ENCODE data around the gene VARS1. TPM values are rescaled to one million over a fixed set of nuclear protein-coding genes. Genes with fewer than 3 reads are reported as not detected.

VARS1 gene
- total RNA-seq, 1 donor from 2014 or later: 48.3 TPM

DNA sequence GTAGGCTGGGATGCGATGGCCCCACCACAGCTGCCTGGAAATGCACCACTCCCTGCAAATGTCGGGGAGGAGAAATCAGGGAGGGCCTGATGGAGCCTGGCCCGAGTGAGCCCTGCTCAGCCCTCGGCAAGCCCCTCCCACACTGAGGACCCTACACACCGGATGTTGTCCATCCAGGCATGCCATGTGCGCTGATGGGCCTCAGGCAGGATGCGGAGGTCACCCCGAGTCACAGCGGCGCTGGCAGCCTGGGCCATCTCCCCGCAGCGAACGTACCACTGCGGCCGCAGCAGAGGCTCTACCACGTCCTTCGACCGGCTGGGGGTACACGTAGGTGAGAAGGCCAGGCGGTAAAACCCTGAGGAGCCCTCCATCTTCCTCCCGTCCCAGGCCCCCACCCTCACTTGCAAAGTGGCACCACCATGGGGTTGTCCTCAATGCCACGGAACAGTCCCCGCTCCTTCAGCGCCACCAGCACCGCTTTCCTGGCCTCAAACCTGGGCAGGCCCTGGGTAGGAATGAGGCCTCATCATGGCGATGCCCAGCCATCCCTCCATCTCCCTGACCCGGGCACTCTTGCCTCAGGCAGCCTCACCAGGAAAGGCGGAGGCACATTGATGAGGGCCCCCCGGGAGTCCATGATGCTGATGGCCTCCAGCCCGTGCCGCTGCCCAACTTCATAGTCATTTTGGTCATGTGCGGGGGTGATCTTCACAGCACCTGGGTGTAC, 13.3 kb downstream of the VARS1 start:
- Histone ChIP-seq H3K4me1 (peaks cover 0 to under 1% of the 10 kb centered on the region in 2 donors), H3K9me3 (no peaks in the 10 kb centered on the region), H3K4me3 (no peak overlapping the region), H3K27ac (no peak overlapping the region), H3K36me3 (peaks cover 70 to 76% of the 10 kb centered on the region in 2 donors), H3K27me3 (no peaks in the 10 kb centered on the region)
- intact Hi-C loops (cut with DNase I): no loop called here
- DNase-seq (ENCODE audit: low spot score in 2 of 2): no peak
- TF ChIP-seq, protein P1, sequence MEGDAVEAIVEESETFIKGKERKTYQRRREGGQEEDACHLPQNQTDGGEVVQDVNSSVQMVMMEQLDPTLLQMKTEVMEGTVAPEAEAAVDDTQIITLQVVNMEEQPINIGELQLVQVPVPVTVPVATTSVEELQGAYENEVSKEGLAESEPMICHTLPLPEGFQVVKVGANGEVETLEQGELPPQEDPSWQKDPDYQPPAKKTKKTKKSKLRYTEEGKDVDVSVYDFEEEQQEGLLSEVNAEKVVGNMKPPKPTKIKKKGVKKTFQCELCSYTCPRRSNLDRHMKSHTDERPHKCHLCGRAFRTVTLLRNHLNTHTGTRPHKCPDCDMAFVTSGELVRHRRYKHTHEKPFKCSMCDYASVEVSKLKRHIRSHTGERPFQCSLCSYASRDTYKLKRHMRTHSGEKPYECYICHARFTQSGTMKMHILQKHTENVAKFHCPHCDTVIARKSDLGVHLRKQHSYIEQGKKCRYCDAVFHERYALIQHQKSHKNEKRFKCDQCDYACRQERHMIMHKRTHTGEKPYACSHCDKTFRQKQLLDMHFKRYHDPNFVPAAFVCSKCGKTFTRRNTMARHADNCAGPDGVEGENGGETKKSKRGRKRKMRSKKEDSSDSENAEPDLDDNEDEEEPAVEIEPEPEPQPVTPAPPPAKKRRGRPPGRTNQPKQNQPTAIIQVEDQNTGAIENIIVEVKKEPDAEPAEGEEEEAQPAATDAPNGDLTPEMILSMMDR (IDR thresholded peaks at IDR 0.05): no peak

DNA sequence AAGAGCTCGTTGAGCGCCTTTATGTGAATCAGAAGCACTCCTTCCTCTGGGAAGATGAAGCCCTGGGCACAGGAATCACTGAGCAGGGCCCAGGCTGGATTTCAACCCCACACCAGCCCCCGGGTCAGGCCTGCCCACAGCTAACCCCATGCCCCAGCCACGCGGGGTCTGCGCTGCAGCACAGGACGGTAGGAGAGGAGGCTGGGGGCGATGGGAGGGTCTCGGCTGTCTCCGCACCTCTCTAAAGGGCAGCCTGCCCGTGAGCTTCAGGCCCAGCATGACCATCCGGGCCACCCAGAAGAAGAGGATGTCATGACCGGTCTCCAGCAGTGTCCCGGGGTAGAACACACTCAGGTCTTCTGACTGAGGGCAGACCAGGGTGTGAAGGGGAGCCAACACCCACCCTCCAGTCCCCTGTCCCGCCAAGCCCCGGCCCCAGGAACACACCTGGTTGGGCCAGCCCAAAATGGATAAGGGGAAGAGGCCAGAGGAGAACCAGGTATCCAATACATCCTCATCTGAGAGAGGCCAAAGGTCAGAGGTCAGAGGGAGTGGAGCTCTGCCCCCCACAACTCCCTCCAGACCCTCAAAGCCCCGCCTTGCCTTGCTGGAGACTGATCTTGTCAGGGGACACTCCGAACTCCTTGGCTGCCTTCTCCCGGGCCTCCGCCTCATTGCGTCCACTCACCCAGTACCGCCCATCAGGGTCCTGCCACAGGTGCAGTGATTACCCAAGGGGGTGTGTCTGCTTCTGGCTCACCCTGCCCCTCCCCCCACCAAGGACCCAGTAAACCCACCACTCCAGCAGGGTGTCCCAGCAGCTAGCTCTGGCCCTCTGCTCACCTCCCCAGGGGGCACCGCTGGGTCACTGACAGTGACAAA, 14.1 kb downstream of the VARS1 start:
- H3K27ac ChIP-seq: no peak overlapping the region
- peaks cover 0 to 6% of the 10 kb centered on the region in 2 donors for H3K4me1 ChIP-seq
- no peaks in the 10 kb centered on the region for H3K9me3 ChIP-seq
- no peak for DNase-seq (ENCODE audit: low spot score in 2 of 2)
- TF ChIP-seq, protein P1 (IDR thresholded peaks at IDR 0.05): no peak
- intact Hi-C loops (cut with DNase I): no loop called here
- no peak overlapping the region for H3K4me3 ChIP-seq
- H3K27me3 ChIP-seq: no peaks in the 10 kb centered on the region
- peaks cover 67 to 76% of the 10 kb centered on the region in 2 donors for H3K36me3 ChIP-seq

DNA sequence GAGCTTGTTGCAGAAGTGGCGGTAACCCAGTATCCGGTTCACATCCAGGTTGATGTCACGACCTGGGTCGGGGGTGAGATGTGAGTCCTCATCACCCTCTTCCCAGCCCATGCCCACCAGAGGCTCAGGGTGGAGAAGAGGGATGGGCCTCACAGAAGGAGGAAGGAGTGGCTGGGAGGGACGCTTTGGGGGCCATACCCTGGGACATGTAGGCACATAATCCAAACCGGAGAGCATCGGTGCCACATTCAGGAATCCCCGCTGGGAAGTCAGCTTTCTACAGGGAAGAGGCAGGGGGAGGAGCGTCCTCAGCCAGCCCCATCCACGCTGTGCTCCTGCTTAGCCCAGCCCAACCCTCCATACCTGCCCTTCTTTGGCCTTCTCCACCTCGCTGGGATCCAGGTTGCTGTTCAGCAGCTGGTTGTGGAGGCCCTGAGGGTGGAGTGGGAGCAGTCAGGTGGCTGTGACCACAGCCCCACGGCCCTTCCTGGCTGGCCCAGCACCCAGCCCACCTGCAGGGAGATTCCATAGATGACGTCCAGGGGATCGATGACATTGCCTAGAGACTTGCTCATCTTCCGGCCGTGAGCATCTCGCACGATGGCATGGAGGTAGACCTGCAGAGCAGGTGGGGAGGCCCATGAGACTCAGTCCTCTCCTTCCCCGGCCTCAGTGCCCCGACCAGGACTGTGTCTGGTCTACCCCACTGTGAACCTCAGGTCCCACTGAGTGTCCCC, 14.9 kb downstream of the VARS1 start:
- DNase-seq (ENCODE audit: low spot score in 2 of 2): no peak
- H3K4me1 ChIP-seq: peaks cover 0 to 6% of the 10 kb centered on the region in 2 donors
- no peak overlapping the region for H3K27ac ChIP-seq
- H3K27me3 ChIP-seq: no peaks in the 10 kb centered on the region
- TF ChIP-seq, protein P1 (IDR thresholded peaks at IDR 0.05): no peak
- intact Hi-C loops (cut with DNase I): no loop called here
- H3K9me3 ChIP-seq: no peaks in the 10 kb centered on the region
- H3K4me3 ChIP-seq: no peak overlapping the region
- H3K36me3 ChIP-seq: peaks cover 66 to 74% of the 10 kb centered on the region in 2 donors

DNA sequence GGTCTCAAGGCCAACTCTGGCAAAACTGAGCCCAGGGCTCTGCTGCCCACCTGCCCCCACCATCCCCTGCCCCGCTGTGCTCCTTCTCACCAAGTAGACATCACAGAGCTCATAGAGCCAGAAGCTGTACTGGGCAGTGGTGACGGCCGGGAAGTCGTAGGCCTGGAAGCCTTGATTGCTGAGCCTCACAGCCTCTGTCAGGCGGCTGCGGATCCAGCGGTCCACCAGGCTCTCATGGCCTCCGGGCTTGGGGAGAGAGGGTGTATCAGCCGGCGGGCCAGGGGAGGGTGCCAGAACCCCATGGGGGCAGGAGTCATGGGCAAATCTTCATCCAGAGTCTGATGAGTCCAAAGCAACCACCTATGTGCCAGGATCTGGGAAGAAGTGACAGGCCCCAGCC, 15.6 kb downstream of the VARS1 start:
- H3K4me3 ChIP-seq: no peak overlapping the region
- peaks cover 59 to 66% of the 10 kb centered on the region in 2 donors for H3K36me3 ChIP-seq
- no peak overlapping the region for H3K27ac ChIP-seq
- intact Hi-C loops (cut with DNase I): no loop called here
- no peaks in the 10 kb centered on the region for H3K9me3 ChIP-seq
- DNase-seq (ENCODE audit: low spot score in 2 of 2): no peak
- no peaks in the 10 kb centered on the region for H3K27me3 ChIP-seq
- H3K4me1 ChIP-seq: peaks cover 0 to 6% of the 10 kb centered on the region in 2 donors
- TF ChIP-seq, protein P1 (IDR thresholded peaks at IDR 0.05): no peak

DNA sequence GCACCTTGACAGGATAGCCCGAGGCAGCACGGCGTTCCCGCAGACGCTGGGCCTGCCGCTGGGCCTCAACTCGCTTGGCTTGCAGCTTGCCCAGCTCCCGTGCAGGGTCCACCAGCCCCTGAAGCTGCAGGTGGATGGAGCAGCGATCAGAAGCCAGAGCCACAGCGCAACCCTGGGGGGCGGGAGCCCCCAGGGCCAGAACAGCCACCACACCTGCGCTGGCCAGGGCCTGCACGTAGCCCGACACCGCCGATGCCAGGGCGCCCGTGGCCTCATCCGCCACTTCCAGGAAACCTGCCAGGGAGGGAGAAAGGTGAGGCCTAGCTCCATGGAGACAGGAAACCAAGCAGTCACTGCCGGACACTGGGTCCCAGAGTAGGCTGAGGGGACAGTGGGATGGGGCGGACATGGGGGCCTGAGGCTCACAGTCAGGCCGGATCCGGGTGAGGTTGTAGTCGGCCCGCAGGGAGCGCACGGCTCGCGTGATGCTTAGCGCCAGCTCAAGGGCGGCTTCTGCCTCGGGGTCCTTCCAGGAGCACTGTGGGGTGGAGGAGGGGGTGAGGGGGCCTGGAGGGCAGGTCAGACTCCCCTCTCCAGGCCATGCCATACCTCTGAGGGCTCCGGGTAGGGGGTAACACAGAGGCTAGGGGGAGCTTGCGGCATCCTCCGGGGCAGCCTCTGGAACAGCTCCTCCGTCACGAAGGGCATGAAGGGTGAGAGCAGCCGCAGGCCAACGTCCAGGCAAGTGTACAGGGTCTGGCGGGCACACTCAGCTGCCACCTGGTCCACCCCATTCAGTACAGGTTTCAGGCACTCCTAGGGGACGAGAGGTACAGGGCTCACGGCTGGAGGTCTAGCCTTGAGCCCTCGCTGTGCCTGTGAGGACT, 16.3 kb downstream of the VARS1 start:
- peaks cover 0 to 6% of the 10 kb centered on the region in 2 donors for H3K4me1 ChIP-seq
- TF ChIP-seq, protein P1 (IDR thresholded peaks at IDR 0.05): no peak
- no peak overlapping the region for H3K27ac ChIP-seq
- intact Hi-C loops (cut with DNase I): no loop called here
- peaks cover 52 to 60% of the 10 kb centered on the region in 2 donors for H3K36me3 ChIP-seq
- DNase-seq (ENCODE audit: low spot score in 2 of 2): no peak
- H3K27me3 ChIP-seq: no peaks in the 10 kb centered on the region
- no peak overlapping the region for H3K4me3 ChIP-seq
- H3K9me3 ChIP-seq: no peaks in the 10 kb centered on the region

Data from ascending aorta (tissue), 2 donors.